Pancreas (tissue), 10 donors: ENCODE results near the gene FAM25A. TPM values are rescaled to one million over a fixed set of nuclear protein-coding genes. Genes with fewer than 3 reads are reported as not detected.
"Not testable (repeated sequence)": the region's sequence is repeated elsewhere in the genome, so short reads cannot be mapped to it uniquely, and the experiment has no call there.

Experiments
- ATAC-seq, 4 donors: fragments of 200-7000 bp; cut with Tn5 transposase; one replicate each; pipeline versions ENCODE4 v1.8.0 to v1.9.1; 2020; ENCODE audit warnings: mild to moderate bottlenecking in 4 of 4, moderate library complexity in 4 of 4
- DNase-seq, 6 donors: peaks; one replicate each; pipeline ENCODE4 v3.0.0-alpha.2; 2020
- FAIRE-seq: peaks from 2 replicates; lab custom pipeline; 2012; peaks lifted over from hg19 to GRCh38; lab: Jason Lieb, UNC
- H3K27ac ChIP-seq, 4 donors: fragments of 200-600 bp; sonication (generic); 1 replicate in 3 of 4; 2 replicates in 1 of 4; pipeline versions ENCODE4 v1.5.0 to v1.8.0; 2020
- H3K27me3 ChIP-seq, 4 donors: fragments of 200-600 bp; one replicate each; pipeline ENCODE4 v1.8.0; 2021
- H3K36me3 ChIP-seq, 3 donors: fragments of 200-600 bp; sonication (generic) in 1 of 3; one replicate each; pipeline versions ENCODE4 v1.5.0 to v1.8.0; 2020 to 2021
- H3K4me1 ChIP-seq, 3 donors: fragments of 200-600 bp; one replicate each; pipeline ENCODE4 v1.8.0; 2021
- H3K4me3 ChIP-seq, 4 donors: fragments of 200-600 bp; sonication (generic) in 2 of 4; one replicate each; pipeline versions ENCODE4 v1.5.0 to v1.8.0; 2020 to 2021
- H3K9me3 ChIP-seq, 4 donors: fragments of 200-600 bp; one replicate each; pipeline ENCODE4 v1.8.0; 2021
- WGBS, 2 donors: extraction: QIAGEN DNeasy Blood & Tissue Kit; methylation state at CpG; one replicate each; pipeline ENCODE4 v1.1.7; 2013; 5-methylcytosine and 5-hydroxymethylcytosine counted together
- intact Hi-C, 3 donors: fragments of 100-400 bp; cut with DNase I; formaldehyde crosslinking; loops; one replicate each; pipeline versions ENCODE4 v1.11.1 to v1.14.2; 2022
- polyA plus RNA-seq, 2 donors: library from polyadenylated mRNA; stranded (reverse); fragments of 200-250 nt; gene quantifications; one replicate each; pipeline ENCODE4 v1.2.3, GENCODE V29; 2013
- total RNA-seq, 6 donors: library from RNA; stranded (reverse); fragmentation: NEBNext Ultra II Directional in 4 of 6; extraction: Animal tissue kit (Norgen Biotek cat#: 25700) in 4 of 6; gene quantifications; one replicate each; pipeline versions ENCODE4 v1.2.1 to v1.2.4, GENCODE V29; 2021 to 2023
- TF ChIP-seq, protein P1 (sequence below), 4 donors: fragments of 200-600 bp; sonication (generic) in 3 of 4; IDR thresholded peaks; one replicate each; pipeline versions ENCODE4 v1.5.0 to v1.8.0; 2021; ENCODE audit warnings: antibody characterized with exemption in 4 of 4
- donor health status: healthy with polysubstance abuse.
- donor health status: DM: no; HTN: no; CAD: no; lungs with moderate emphysema.
- donor health status: DM: no; HTN: no; CAD: no.
- donor health status: control.
- donor health status: control.
- donor health status: Bipolar disorder and iron deficiency.
- donor health status: DM: yes; HTN: yes; CAD: no.
- donor health status: DM: no; HTN: no; CAD: no.
- donor health status: DM: no; HTN: no; CAD: no.
- donor health status: DM: yes; HTN: yes; CAD: no.

The FAM25A gene
- total and polyA plus RNA-seq, 8 donors, result 1.0 TPM; not detected in 7

DNA sequence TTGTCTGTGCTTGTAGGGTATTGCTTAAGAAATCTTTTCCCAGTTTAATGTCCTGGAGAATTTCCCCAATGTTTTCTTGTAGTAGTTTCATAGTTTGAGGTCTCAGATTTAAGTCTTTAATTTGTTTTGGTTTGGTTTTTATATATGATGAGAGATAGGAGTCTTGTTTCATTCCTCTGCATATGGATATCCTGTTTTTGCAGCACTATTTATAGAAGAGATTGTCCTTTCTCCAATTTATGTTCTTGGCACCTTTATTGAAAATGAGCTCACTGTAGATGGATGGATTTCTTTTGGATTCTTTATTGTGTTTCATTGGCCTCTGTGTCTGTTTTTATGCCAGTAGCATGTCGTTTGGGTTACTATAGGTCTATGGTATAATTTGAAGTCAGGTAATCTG is 31.6 kb upstream of the FAM25A start:
- FAIRE-seq, result no peak
- no peaks in the 10 kb centered on the region for H3K27me3 ChIP-seq
- DNase-seq, result no peak
- H3K27ac ChIP-seq, result no peak overlapping the region
- TF ChIP-seq, protein P1, sequence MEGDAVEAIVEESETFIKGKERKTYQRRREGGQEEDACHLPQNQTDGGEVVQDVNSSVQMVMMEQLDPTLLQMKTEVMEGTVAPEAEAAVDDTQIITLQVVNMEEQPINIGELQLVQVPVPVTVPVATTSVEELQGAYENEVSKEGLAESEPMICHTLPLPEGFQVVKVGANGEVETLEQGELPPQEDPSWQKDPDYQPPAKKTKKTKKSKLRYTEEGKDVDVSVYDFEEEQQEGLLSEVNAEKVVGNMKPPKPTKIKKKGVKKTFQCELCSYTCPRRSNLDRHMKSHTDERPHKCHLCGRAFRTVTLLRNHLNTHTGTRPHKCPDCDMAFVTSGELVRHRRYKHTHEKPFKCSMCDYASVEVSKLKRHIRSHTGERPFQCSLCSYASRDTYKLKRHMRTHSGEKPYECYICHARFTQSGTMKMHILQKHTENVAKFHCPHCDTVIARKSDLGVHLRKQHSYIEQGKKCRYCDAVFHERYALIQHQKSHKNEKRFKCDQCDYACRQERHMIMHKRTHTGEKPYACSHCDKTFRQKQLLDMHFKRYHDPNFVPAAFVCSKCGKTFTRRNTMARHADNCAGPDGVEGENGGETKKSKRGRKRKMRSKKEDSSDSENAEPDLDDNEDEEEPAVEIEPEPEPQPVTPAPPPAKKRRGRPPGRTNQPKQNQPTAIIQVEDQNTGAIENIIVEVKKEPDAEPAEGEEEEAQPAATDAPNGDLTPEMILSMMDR (IDR thresholded peaks at IDR 0.05), result no peak
- 62 to 73% methylated on average over 1 of the region's 1 CpG for WGBS, 2 donors
- intact Hi-C loops, result no loop called here
- no peaks in the 10 kb centered on the region for H3K4me1 ChIP-seq
- H3K9me3 ChIP-seq, result no peaks in the 10 kb centered on the region
- no peak overlapping the region for H3K4me3 ChIP-seq
- no peaks in the 10 kb centered on the region for H3K36me3 ChIP-seq
- no peak for ATAC-seq

DNA sequence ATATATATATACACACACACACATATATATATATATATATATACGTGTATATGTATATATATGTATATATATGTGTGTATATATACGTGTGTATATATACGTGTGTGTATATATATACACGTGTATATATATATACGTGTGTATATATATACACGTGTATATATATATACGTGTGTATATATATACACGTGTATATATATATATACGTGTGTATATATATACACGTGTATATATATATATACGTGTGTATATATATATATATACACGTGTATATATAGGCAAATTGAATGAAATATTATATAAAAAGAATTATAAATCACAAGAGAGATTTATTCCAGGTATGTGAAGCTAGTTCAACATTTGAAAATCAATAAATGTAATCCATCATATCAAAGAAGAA is 28.7 kb upstream of the FAM25A start:
- WGBS, 2 donors, result 74 to 79% methylated on average over 12 of the region's 12 CpGs
- H3K36me3 ChIP-seq, ATAC-seq, H3K9me3 ChIP-seq, H3K4me1 ChIP-seq, H3K27ac ChIP-seq, H3K4me3 ChIP-seq, H3K27me3 ChIP-seq, DNase-seq, intact Hi-C loops: not testable (repeated sequence)
- peak; percentile 98 for FAIRE-seq

DNA sequence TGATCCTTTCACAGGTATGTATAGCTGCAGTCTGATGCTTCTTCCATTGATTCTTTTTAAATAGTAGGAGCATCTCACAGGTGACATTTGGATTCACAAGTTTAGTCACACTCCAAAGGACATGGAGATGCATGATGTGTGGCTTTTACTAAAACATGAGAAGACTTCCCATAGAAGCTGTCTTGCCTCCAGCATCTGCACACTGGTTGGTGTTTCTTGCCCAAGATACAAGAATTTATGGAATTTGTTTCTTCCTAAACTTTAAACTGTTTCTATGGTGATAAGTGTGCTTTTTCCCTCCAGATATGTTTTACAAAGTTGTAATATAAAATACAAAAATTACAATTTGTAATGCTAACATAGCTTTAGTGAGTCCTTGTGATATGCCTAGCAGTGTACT is 27.6 kb upstream of the FAM25A start:
- H3K27ac ChIP-seq, result no peak overlapping the region
- no peaks in the 10 kb centered on the region for H3K27me3 ChIP-seq
- H3K4me1 ChIP-seq, result no peaks in the 10 kb centered on the region
- no peak for FAIRE-seq
- TF ChIP-seq, protein P1 (IDR thresholded peaks at IDR 0.05), result no peak
- intact Hi-C loops, result no loop called here
- no peak overlapping the region for H3K4me3 ChIP-seq
- H3K9me3 ChIP-seq, result no peaks in the 10 kb centered on the region
- no peaks in the 10 kb centered on the region for H3K36me3 ChIP-seq
- ATAC-seq, result no peak
- no peak for DNase-seq

DNA sequence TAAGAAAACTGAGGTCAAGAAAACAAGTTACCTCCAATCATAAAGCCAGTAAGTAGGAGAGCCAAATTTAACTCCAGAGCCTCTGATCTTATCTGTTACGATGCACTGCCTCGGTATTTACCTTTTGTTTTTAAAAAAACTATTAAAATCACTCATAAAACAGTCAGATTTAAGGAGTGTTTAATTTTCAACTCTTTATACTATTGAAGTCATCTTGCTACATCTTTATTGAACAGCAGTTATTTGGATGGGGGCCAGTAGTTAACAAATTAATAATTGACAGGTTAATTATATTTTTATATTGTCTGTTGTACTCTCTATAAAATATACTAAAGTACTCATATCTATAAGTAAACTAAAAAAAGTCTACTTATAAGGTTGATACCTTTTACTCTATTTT is 27.2 kb upstream of the FAM25A start:
- ATAC-seq (no peak), DNase-seq (no peak), FAIRE-seq (no peak)
- Histone ChIP-seq H3K27ac (no peak overlapping the region), H3K36me3 (no peaks in the 10 kb centered on the region), H3K4me3 (no peak overlapping the region), H3K9me3 (no peaks in the 10 kb centered on the region), H3K27me3 (no peaks in the 10 kb centered on the region), H3K4me1 (no peaks in the 10 kb centered on the region)
- TF ChIP-seq, protein P1 (IDR thresholded peaks at IDR 0.05), result no peak
- WGBS, 2 donors, result 51 to 53% methylated on average over 2 of the region's 2 CpGs
- intact Hi-C loops, result no loop called here

DNA sequence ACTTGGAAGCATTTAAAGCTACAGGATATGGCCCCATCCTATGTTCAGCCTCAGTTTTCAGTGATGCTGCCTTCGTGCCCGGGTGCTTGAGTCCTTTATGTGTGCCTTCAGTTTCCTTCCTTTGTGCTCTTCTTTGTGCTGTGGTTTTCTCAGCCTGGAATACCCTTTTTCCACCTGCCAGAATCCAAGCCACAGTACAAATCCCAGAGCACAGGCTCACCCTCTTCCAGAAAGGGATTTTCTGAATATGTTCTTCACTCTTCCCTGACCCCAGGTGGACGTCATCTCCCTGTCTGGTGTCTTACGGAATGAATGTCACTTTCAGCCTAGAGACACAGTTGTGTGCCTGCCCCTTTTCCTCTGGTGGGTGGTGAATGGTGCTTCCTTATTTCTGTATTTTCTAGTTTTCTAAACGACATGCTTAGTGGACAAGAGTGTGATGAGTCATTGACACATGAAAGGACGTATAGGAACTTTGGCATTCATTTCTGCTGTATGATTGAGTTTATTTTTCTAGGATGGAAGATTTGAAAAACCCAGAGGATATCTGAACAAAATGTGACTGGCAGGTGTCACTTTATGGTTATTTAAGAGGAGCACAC is 20.2 kb upstream of the FAM25A start:
- FAIRE-seq, H3K27ac ChIP-seq, ATAC-seq, H3K36me3 ChIP-seq, H3K27me3 ChIP-seq, H3K4me1 ChIP-seq, intact Hi-C loops, H3K9me3 ChIP-seq, H3K4me3 ChIP-seq, DNase-seq: not testable (repeated sequence)
- WGBS, 2 donors, result 74 to 77% methylated on average over 6 of the region's 6 CpGs

DNA sequence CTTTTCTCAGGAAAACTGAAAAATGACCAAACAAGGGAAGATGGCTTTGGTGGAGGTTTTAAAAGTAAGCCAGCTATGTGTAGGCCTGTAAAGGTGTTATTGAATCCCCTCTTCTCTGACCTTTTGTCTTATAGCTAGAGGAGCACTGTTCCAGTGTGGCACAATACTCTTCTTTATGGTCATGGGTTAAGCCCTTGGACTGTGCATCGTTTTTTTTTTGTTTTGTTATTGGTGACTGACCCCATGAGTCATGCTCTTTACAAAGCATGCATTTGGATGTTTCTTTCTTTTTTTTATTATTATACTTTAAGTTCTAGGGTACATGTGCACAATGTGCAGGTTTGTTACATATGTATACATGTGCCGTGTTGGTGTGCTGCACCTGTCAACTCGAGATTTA is 19.6 kb upstream of the FAM25A start:
- 53 to 69% methylated on average over 3 of the region's 3 CpGs for WGBS, 2 donors
- DNase-seq (no peak), ATAC-seq (no peak), FAIRE-seq (no peak)
- intact Hi-C loops, result no loop called here
- no peaks in the 10 kb centered on the region for H3K9me3 ChIP-seq
- no peaks in the 10 kb centered on the region for H3K27me3 ChIP-seq
- H3K4me3 ChIP-seq, result no peak overlapping the region
- H3K4me1 ChIP-seq, result no peaks in the 10 kb centered on the region
- TF ChIP-seq, protein P1 (IDR thresholded peaks at IDR 0.05), result no peak
- no peaks in the 10 kb centered on the region for H3K36me3 ChIP-seq
- no peak overlapping the region for H3K27ac ChIP-seq

DNA sequence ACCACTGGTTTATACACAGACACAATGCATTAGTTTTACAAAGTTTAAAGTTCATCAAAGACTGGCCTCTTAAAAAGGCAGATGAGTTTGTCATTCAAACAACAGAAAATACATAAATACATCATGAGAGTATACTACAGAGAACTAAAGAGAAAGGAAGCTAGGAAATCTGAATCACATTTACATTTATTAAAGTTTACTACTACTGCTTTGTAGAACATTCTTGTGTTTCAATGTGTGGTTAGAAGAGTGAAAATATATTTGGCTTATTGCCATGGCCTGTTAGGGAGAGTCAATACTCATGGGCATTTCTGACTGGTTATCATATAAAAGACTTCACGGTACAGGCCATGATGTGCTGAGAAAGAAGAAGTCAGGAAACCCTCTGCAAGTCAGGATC is 13.0 kb upstream of the FAM25A start:
- H3K36me3 ChIP-seq, ATAC-seq, H3K4me1 ChIP-seq, H3K9me3 ChIP-seq, H3K27ac ChIP-seq, H3K27me3 ChIP-seq, FAIRE-seq, H3K4me3 ChIP-seq, DNase-seq, intact Hi-C loops: not testable (repeated sequence)
- 16 to 17% methylated on average over 1 of the region's 1 CpG for WGBS, 2 donors

DNA sequence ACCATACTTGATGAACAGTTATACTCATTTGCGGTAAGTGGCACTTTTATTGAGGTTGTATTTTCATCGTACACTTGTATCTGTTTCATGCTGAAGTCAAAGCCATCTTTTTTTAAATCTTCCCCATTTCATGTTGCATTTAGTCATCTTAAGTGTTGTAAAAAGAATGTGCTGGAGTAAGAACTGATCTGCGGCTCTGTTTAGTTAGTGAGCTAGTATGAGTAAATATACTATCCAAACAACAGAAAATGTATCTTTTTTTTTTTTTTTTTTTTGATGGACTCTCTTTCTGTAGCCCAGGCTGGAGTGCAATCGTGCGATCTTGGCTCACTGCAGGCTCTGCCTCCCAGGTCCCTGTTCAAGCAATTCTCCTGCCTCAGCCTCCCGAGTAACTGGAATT is 12.4 kb upstream of the FAM25A start:
- H3K4me1 ChIP-seq, FAIRE-seq, H3K27me3 ChIP-seq, H3K9me3 ChIP-seq, intact Hi-C loops, DNase-seq, H3K36me3 ChIP-seq, H3K27ac ChIP-seq, H3K4me3 ChIP-seq, ATAC-seq: not testable (repeated sequence)
- WGBS, 2 donors, result 58 to 70% methylated on average over 6 of the region's 6 CpGs

DNA sequence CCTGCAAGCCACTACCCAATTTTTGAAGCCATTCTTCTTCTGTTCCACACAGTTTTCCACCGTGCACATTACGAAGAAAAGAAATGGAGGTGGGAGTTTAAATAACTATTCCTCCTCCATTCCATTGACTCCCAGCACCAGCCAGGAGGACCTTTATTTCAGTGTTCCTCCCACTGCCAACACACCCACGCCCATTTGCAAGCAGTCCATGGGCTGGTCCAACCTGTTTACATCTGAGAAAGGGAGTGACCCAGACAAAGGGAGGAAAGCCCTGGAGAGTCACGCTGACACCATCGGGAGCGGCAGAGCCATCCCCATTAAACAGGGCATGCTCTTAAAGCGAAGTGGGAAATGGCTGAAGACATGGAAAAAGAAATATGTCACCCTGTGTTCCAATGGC is 11.8 kb upstream of the FAM25A start:
- WGBS, 2 donors, result 97% methylated on average over 7 of the region's 7 CpGs
- not testable (repeated sequence) for DNase-seq, ATAC-seq

More for the DNA sequence above, 11.8 kb upstream of the FAM25A start:
- H3K27ac ChIP-seq, H3K9me3 ChIP-seq, H3K36me3 ChIP-seq, H3K4me1 ChIP-seq, H3K27me3 ChIP-seq, H3K4me3 ChIP-seq, FAIRE-seq, intact Hi-C loops: not testable (repeated sequence)
